Neural progenitor cell (in vitro differentiated cells): Measurements from ENCODE around the gene MYH7. TPM values are rescaled to one million over a fixed set of nuclear protein-coding genes. Genes with fewer than 3 reads are reported as not detected.

ENCODE experiments used
- DNase-seq: peaks from one replicate; pipeline ENCODE4 v3.0.0-alpha.2; 2016; ENCODE audit warnings: low spot score
- H2AFZ ChIP-seq: fragments of 200-600 bp; sonication (generic); replicated peaks from 2 replicates; pipeline ENCODE4 v1.6.1; 2016; ENCODE audit warnings: antibody characterized with exemption
- H3F3A ChIP-seq: fragments of 200-600 bp; sonication (generic); 2 replicates; pipeline ENCODE4 v1.6.1; 2016; ENCODE audit warnings: antibody characterized with exemption, low read depth
- H3K27ac ChIP-seq: fragments of 200-600 bp; sonication (generic); 2 replicates; pipeline ENCODE4 v1.5.1; 2016; ENCODE audit warnings: mild to moderate bottlenecking
- H3K27me3 ChIP-seq: fragments of 200-600 bp; sonication (generic); 2 replicates; pipeline ENCODE4 v1.6.1; 2016; ENCODE audit warnings: mild to moderate bottlenecking, moderate library complexity
- H3K36me3 ChIP-seq: fragments of 200-600 bp; sonication (generic); 2 replicates; pipeline ENCODE4 v1.5.1; 2016
- H3K4me1 ChIP-seq: fragments of 200-600 bp; sonication (generic); 2 replicates; pipeline ENCODE4 v1.6.1; 2016; ENCODE audit warnings: mixed run types
- H3K4me2 ChIP-seq: fragments of 200-600 bp; sonication (generic); 2 replicates; pipeline ENCODE4 v1.6.1; 2016
- H3K4me3 ChIP-seq: fragments of 200-600 bp; sonication (generic); 2 replicates; pipeline ENCODE4 v1.5.1; 2016
- H3K79me2 ChIP-seq: fragments of 200-600 bp; sonication (generic); 2 replicates; pipeline ENCODE4 v1.6.1; 2016; ENCODE audit warnings: low read depth
- H3K9ac ChIP-seq: fragments of 200-600 bp; sonication (generic); 2 replicates; pipeline ENCODE4 v1.6.1; 2016
- H3K9me3 ChIP-seq: fragments of 200-600 bp; sonication (generic); 2 replicates; pipeline ENCODE4 v1.5.1; 2016; ENCODE audit warnings: low read depth
- H4K20me1 ChIP-seq: fragments of 200-600 bp; sonication (generic); 2 replicates; pipeline ENCODE4 v1.6.1; 2016; ENCODE audit warnings: low read depth
- H3K27ac Mint-ChIP-seq: 3 replicates; pipeline ENCODE4 v1.8.0; 2021; ENCODE audit warnings: mixed read lengths
- H3K27me3 Mint-ChIP-seq: 2 replicates; pipeline ENCODE4 v1.8.0; 2022; ENCODE audit warnings: low read depth, mild to moderate bottlenecking, inconsistent platforms, moderate library complexity, mixed read lengths; ENCODE audit not compliant: insufficient read depth
- H3K36me3 Mint-ChIP-seq: 3 replicates; pipeline ENCODE4 v1.8.0; 2021; ENCODE audit warnings: mixed read lengths
- H3K4me1 Mint-ChIP-seq: 3 replicates; pipeline ENCODE4 v1.8.0; 2021; ENCODE audit warnings: mixed read lengths
- H3K4me3 Mint-ChIP-seq: 3 replicates; pipeline ENCODE4 v1.8.0; 2021; ENCODE audit warnings: mild to moderate bottlenecking, moderate library complexity, mixed read lengths
- H3K9me3 Mint-ChIP-seq: 3 replicates; pipeline ENCODE4 v1.8.0; 2020; ENCODE audit warnings: mixed read lengths
- CTCF ChIP-seq: fragments of 200-600 bp; sonication (generic); IDR thresholded peaks from 2 replicates; pipeline ENCODE4 v1.5.1; 2017; ENCODE audit warnings: antibody characterized with exemption, mild to moderate bottlenecking
- EZH2 ChIP-seq: fragments of 200-600 bp; sonication (generic); IDR thresholded peaks from 2 replicates; pipeline ENCODE4 v1.6.1; 2017; ENCODE audit warnings: antibody characterized with exemption, mild to moderate bottlenecking, moderate library complexity
- EZH2phosphoT487 ChIP-seq: fragments of 200-600 bp; sonication (generic); IDR thresholded peaks from 2 replicates; pipeline ENCODE4 v1.6.1; 2017; ENCODE audit warnings: antibody characterized with exemption
- total RNA-seq: library from RNA; depleted of rRNA; stranded (reverse); fragments of >200 nt; gene quantifications from 2 replicates; pipeline ENCODE4 v1.2.3, GENCODE V29; 2015; ENCODE audit warnings: low replicate concordance

Gene MYH7
- total RNA-seq, 1 donor from 2014 or later = not detected

- no peaks in the 10 kb centered on the region for H3K9me3 Mint-ChIP-seq
- no peak overlapping the region for H3K4me3 Mint-ChIP-seq
- no peaks in the 10 kb centered on the region for H3K27me3 ChIP-seq
- no peak overlapping the region for H2AFZ ChIP-seq
- DNase-seq = no peak
- H3K9me3 ChIP-seq = no peaks in the 10 kb centered on the region
- H3K27me3 Mint-ChIP-seq = peaks cover 4% of the 10 kb centered on the region
- no peak for TF ChIP-seq EZH2phosphoT487
- no peak for TF ChIP-seq EZH2
- TF ChIP-seq CTCF = no peak
- H3K4me2 ChIP-seq = no peak overlapping the region
- H3K4me1 ChIP-seq = no peaks in the 10 kb centered on the region
- no peaks in the 10 kb centered on the region for H4K20me1 ChIP-seq
- H3K79me2 ChIP-seq = no peaks in the 10 kb centered on the region
- no peaks in the 10 kb centered on the region for H3K36me3 ChIP-seq
- H3K36me3 Mint-ChIP-seq = no peaks in the 10 kb centered on the region
- no peak overlapping the region for H3K4me3 ChIP-seq
- H3K27ac Mint-ChIP-seq = no peak overlapping the region
- no peaks in the 10 kb centered on the region for H3F3A ChIP-seq
- H3K9ac ChIP-seq = no peak overlapping the region
- no peak overlapping the region for H3K27ac ChIP-seq
- H3K4me1 Mint-ChIP-seq = peaks cover 11% of the 10 kb centered on the region
Measured at GRCh38 chr14:23409966-23410635, 25.4 kb downstream of the MYH7 start.

DNA sequence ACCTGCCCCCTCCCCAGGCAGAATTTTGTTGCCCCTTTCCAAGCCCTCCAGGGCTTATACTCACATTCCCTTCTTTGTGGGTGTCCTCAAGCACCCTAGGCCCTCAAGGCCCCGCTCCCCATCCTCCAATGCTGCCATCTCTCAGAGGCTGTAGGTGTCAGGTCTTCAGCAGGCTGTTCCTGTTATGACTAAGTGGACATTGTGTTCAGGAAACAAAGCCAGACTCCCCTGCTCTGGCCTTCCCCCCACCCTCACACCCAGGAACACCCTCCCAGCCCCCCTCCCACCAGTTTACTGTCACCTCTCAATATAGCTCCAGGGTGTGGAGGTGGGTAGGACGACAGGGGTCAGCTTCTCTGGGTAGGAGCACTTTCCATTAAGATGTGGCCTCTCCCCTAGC, 26.0 kb downstream of the MYH7 start:
- TF ChIP-seq EZH2 = no peak
- no peak for TF ChIP-seq EZH2phosphoT487
- TF ChIP-seq CTCF = no peak
- H3K4me3 Mint-ChIP-seq = no peak overlapping the region
- H3F3A ChIP-seq = no peaks in the 10 kb centered on the region
- no peaks in the 10 kb centered on the region for H3K36me3 ChIP-seq
- H3K27me3 ChIP-seq = no peaks in the 10 kb centered on the region
- H3K9me3 ChIP-seq = no peaks in the 10 kb centered on the region
- H3K4me1 Mint-ChIP-seq = peaks cover 11% of the 10 kb centered on the region
- H3K27ac Mint-ChIP-seq = no peak overlapping the region
- H3K9ac ChIP-seq = no peak overlapping the region
- no peak overlapping the region for H3K27ac ChIP-seq
- no peak for DNase-seq
- no peak overlapping the region for H2AFZ ChIP-seq
- H3K36me3 Mint-ChIP-seq = no peaks in the 10 kb centered on the region
- no peak overlapping the region for H3K4me3 ChIP-seq
- H3K79me2 ChIP-seq = no peaks in the 10 kb centered on the region
- peaks cover 4% of the 10 kb centered on the region for H3K27me3 Mint-ChIP-seq
- no peak overlapping the region for H3K4me2 ChIP-seq
- H4K20me1 ChIP-seq = no peaks in the 10 kb centered on the region
- no peaks in the 10 kb centered on the region for H3K4me1 ChIP-seq
- no peaks in the 10 kb centered on the region for H3K9me3 Mint-ChIP-seq

GRCh38 chr14:23408307-23408630, 27.2 kb downstream of the MYH7 start:
- no peak overlapping the region for H3K4me3 Mint-ChIP-seq
- H3K4me1 Mint-ChIP-seq = peaks cover 11% of the 10 kb centered on the region
- Histone ChIP-seq H3K4me1 (no peaks in the 10 kb centered on the region), H3K27me3 (peaks cover 6% of the 10 kb centered on the region), H3K36me3 (no peaks in the 10 kb centered on the region), H3K79me2 (no peaks in the 10 kb centered on the region), H4K20me1 (no peaks in the 10 kb centered on the region), H3K4me2 (no peak overlapping the region), H3K9ac (no peak overlapping the region), H3K9me3 (no peaks in the 10 kb centered on the region), H3F3A (no peaks in the 10 kb centered on the region), H3K4me3 (no peak overlapping the region), H2AFZ (no peak overlapping the region), H3K27ac (no peak overlapping the region)
- H3K27me3 Mint-ChIP-seq = peaks cover 4% of the 10 kb centered on the region
- no peaks in the 10 kb centered on the region for H3K9me3 Mint-ChIP-seq
- H3K36me3 Mint-ChIP-seq = no peaks in the 10 kb centered on the region
- TF ChIP-seq CTCF = no peak
- TF ChIP-seq EZH2 = no peak
- TF ChIP-seq EZH2phosphoT487 = no peak
- no peak overlapping the region for H3K27ac Mint-ChIP-seq
- DNase-seq = no peak
